Neural cell (in vitro differentiated cells): ENCODE results near the gene ZNF444.

Experiments used
- CTCF ChIP-seq: fragments of 450-650 bp; IDR thresholded peaks from 2 replicates; pipeline ENCODE4 v1.5.1; 2014; ENCODE audit warnings: antibody characterized with exemption, mild to moderate bottlenecking, moderate library complexity; ENCODE audit not compliant: poor library complexity, severe bottlenecking
- EZH2 ChIP-seq: fragments of 200-600, 300-800 bp; shearing (Covaris generic), sonication (generic); IDR thresholded peaks from 2 replicates; pipeline ENCODE4 v1.6.1; 2014; ENCODE audit warnings: antibody characterized with exemption, low read length, borderline replicate concordance, mild to moderate bottlenecking; ENCODE audit not compliant: insufficient read depth, poor library complexity, severe bottlenecking

- no peak for TF ChIP-seq CTCF
- TF ChIP-seq EZH2: no peak
Observed at GRCh38 chr19:56137405-56137804, 3.7 kb upstream of the ZNF444 start.
